Mesothelial cell of epicardium (in vitro differentiated cells): Measurements from ENCODE around the gene TRAK2. TPM values are rescaled to one million over a fixed set of nuclear protein-coding genes. Genes with fewer than 3 reads are reported as not detected.

ENCODE experiments used
- DNase-seq, 2 experiments: peaks; one replicate each; pipeline ENCODE4 v3.0.0; 2021; ENCODE audit warnings: low spot score in 2 of 2; ENCODE audit not compliant: unreplicated experiment in 2 of 2
- H3K27ac Mint-ChIP-seq: 2 replicates; pipeline ENCODE4 v1.8.0; 2021; ENCODE audit warnings: mixed read lengths
- H3K27me3 Mint-ChIP-seq: 2 replicates; pipeline ENCODE4 v1.8.0; 2021; ENCODE audit warnings: low read depth, mixed read lengths
- H3K36me3 Mint-ChIP-seq: 2 replicates; pipeline ENCODE4 v1.8.0; 2021; ENCODE audit warnings: mixed read lengths
- H3K4me1 Mint-ChIP-seq: 2 replicates; pipeline ENCODE4 v1.8.0; 2021; ENCODE audit warnings: mixed read lengths
- H3K4me3 Mint-ChIP-seq: 2 replicates; pipeline ENCODE4 v1.8.0; 2021; ENCODE audit warnings: mild to moderate bottlenecking, moderate library complexity, mixed read lengths
- H3K9me3 Mint-ChIP-seq: 2 replicates; pipeline ENCODE4 v1.8.0; 2021; ENCODE audit warnings: mixed read lengths
- total RNA-seq: library from RNA; stranded (reverse); gene quantifications from 3 replicates; pipeline ENCODE4 v1.2.1, GENCODE V29; 2021
- TF ChIP-seq, protein P1 (sequence below): fragments of 200-600 bp; sonication (generic); IDR thresholded peaks from one replicate; pipeline ENCODE4 v1.5.0; 2021; ENCODE audit warnings: antibody characterized with exemption; ENCODE audit not compliant: unreplicated experiment

TRAK2 gene
- total RNA-seq, 1 donor from 2014 or later, result 21.5 TPM

DNA sequence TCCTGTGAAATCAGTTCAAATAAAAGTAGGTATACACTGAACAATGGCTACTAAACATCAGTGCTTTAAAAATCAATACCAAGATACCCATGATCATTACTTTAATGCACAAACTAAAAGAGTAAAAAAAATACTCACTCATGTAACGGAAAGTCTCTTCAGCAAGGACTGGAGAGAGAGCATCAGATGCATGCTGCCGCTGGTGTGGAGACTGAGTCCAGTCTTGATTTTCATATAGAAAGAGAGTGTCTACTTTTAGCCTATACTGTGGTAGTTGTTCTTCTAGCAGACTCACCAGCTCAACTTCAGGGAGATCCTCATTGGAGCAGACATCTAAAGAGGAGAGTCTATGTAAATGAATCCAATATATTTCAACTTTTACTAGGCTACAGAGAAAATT is 44.0 kb downstream of the TRAK2 start:
- H3K27ac Mint-ChIP-seq, result peak overlapping the region; percentile 65
- no peak for DNase-seq
- TF ChIP-seq, protein P1, sequence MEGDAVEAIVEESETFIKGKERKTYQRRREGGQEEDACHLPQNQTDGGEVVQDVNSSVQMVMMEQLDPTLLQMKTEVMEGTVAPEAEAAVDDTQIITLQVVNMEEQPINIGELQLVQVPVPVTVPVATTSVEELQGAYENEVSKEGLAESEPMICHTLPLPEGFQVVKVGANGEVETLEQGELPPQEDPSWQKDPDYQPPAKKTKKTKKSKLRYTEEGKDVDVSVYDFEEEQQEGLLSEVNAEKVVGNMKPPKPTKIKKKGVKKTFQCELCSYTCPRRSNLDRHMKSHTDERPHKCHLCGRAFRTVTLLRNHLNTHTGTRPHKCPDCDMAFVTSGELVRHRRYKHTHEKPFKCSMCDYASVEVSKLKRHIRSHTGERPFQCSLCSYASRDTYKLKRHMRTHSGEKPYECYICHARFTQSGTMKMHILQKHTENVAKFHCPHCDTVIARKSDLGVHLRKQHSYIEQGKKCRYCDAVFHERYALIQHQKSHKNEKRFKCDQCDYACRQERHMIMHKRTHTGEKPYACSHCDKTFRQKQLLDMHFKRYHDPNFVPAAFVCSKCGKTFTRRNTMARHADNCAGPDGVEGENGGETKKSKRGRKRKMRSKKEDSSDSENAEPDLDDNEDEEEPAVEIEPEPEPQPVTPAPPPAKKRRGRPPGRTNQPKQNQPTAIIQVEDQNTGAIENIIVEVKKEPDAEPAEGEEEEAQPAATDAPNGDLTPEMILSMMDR, result no peak
- H3K27me3 Mint-ChIP-seq, result no peaks in the 10 kb centered on the region
- H3K4me1 Mint-ChIP-seq, result peaks cover 53% of the 10 kb centered on the region
- peak overlapping the region; percentile 39 for H3K4me3 Mint-ChIP-seq
- H3K36me3 Mint-ChIP-seq, result peaks cover 12% of the 10 kb centered on the region
- peaks cover 5% of the 10 kb centered on the region for H3K9me3 Mint-ChIP-seq

DNA sequence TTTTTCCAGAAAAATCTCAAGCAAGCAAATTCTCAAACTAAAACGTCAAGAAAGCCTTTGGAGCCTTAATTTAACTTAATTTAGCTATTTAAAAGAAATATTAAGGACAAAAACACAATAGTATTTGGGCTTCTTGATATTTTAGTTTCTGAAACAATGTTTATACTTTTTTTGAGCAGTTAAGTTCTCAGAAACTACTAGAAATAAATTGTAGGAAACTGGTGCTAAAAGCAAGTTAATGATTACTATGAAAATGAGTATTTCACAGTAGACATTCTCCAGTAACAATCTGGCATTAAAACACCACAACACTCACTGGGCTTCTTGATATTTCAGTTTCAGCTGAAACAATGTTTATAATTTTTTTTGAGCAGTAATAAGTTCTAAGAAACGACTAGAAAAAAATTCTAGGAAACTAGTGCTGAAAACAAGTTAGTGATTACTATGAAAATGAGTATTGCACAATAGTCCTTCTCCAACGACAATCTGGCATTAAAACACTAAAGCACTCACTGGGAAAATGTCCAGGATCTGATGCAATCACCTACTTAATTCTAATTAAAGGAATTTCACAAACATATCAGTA is 45.1 kb downstream of the TRAK2 start:
- Mint-ChIP-seq H3K27me3 (no peaks in the 10 kb centered on the region), H3K36me3 (peaks cover 5% of the 10 kb centered on the region), H3K4me1 (peaks cover 64% of the 10 kb centered on the region), H3K9me3 (peaks cover 1% of the 10 kb centered on the region), H3K27ac (peak overlapping the region; percentile 65), H3K4me3 (peak overlapping the region; percentile 39)
- DNase-seq, result no peak
- TF ChIP-seq, protein P1, result no peak

DNA sequence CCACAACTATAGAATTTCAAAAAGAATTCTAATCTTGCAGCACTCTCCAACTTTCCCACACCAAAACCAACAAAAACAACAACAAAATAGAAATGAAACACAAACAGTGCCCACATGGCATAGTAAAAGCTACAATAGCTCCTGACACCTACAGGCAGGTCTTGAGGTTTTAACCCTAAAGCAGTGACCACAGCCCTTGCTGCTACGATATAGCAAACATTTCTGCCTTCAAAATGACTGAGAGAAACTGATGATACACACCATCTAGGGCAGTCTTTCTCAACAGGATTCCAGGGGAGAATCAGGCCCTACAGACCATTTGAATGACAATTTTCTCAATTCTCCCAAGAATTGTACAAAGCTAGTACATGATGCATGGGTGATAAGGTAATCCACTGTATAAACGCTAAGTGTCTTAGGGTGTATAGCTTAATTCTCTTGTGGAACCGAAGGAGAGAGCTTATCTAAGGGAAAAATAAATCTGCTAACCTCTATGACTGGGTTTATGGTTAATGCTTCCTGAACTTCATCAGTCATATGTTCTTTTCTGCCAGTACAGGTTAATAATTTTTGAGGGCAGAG is 46.5 kb downstream of the TRAK2 start:
- H3K4me1 Mint-ChIP-seq, result peaks cover 67% of the 10 kb centered on the region
- H3K36me3 Mint-ChIP-seq, result peaks cover 5% of the 10 kb centered on the region
- no peaks in the 10 kb centered on the region for H3K27me3 Mint-ChIP-seq
- DNase-seq, result no peak
- peak overlapping the region; percentile 1 for H3K4me3 Mint-ChIP-seq
- TF ChIP-seq, protein P1, result no peak
- H3K9me3 Mint-ChIP-seq, result no peaks in the 10 kb centered on the region
- peak overlapping the region; percentile 75 for H3K27ac Mint-ChIP-seq

DNA sequence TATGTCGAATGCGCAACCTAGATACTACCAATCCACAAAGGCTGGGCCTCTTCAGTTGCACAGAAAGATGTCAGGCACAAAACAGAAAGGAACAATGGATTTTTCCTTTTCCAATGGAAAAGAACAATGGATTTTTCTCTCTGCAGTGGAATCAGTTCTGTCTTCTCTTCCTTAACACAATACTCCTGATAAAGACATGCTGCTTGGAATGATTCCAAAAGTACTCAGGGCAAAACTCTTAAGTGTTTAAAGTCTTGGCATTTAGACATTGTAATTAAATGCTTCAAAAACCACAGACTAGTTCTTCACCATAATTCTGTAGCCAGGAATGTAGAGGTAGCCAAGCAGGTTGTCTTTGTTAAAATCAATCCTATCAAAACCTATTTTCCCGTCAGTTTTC is 47.4 kb downstream of the TRAK2 start:
- Mint-ChIP-seq H3K9me3 (no peaks in the 10 kb centered on the region), H3K4me3 (peak overlapping the region; percentile 6), H3K36me3 (peaks cover 6% of the 10 kb centered on the region), H3K4me1 (peaks cover 69% of the 10 kb centered on the region), H3K27me3 (no peaks in the 10 kb centered on the region), H3K27ac (peak overlapping the region; percentile 75)
- TF ChIP-seq, protein P1, result no peak
- no peak for DNase-seq

DNA sequence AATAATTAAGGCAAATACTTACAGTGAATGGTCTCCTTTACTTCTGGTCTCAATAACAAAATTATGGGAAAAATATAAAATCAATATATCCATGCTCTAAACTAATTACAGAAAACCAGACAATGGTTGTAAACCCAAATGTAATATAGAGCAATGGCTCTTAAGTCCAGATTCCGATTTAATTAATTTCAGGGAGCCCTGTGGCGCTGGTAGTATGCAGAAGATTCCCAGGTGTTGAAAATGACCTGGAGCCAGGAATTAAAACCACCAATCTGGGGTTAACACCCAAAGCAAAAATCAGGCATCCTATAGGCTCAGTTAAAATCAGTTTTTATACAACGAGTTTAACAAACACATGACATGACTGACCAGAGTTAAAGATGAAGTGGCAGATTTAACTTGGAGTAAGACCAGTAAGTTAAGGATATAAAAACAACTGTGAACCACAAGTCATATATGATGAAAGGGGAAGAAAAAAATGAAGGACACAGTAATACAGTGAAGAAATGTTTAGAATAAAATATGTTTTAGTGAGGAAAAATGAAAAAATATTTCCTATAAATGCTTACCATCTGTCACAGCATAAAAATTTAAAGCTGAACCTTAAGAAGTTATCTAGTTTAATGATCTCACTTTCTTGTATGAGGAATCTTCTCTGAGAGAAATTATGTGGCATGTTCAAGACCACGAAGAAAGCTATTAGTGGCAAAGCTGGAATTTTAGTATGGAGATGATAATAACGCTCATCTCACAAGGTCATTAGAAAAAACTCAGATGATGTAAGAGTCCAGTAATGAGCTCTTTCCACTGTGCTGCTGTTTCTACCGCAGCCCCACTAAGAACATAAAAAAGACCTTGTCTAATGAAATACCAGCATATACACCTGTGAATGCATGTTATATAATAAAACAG is 48.4 kb downstream of the TRAK2 start:
- Mint-ChIP-seq H3K27ac (peak overlapping the region; percentile 75), H3K4me1 (peaks cover 68% of the 10 kb centered on the region), H3K27me3 (no peaks in the 10 kb centered on the region), H3K4me3 (no peak overlapping the region), H3K9me3 (no peaks in the 10 kb centered on the region), H3K36me3 (peaks cover 10% of the 10 kb centered on the region)
- TF ChIP-seq, protein P1, result no peak
- DNase-seq, result no peak
